T1000 (cell line): Measurements from ENCODE around the gene RASSF10.

Source experiments
- DNase-seq: peaks from one replicate; lab custom pipeline; 2025; ENCODE audit warnings: mixed read lengths; lab: John Stamatoyannopoulos, UW

The RASSF10 gene

GRCh38 chr11:12994476-12994875 is 14.6 kb upstream of the RASSF10 start:
- DNase-seq: no peak

GRCh38 chr11:12995188-12995587 is 13.9 kb upstream of the RASSF10 start:
- DNase-seq: no peak

- DNase-seq: no peak
Measured at GRCh38 chr11:12995823-12996222, 13.3 kb upstream of the RASSF10 start.

- DNase-seq: no peak
Measured at GRCh38 chr11:12997168-12997567, 11.9 kb upstream of the RASSF10 start.

GRCh38 chr11:12998336-12998735 is 10.8 kb upstream of the RASSF10 start:
- DNase-seq: no peak

GRCh38 chr11:12999597-12999996 is 9.5 kb upstream of the RASSF10 start:
- no peak for DNase-seq

GRCh38 chr11:13000116-13000515 is 9.0 kb upstream of the RASSF10 start:
- no peak for DNase-seq

- DNase-seq: no peak
Measured at GRCh38 chr11:13000721-13001120, 8.4 kb upstream of the RASSF10 start.

GRCh38 chr11:13003736-13004493 is 5.2 kb upstream of the RASSF10 start:
- no peak for DNase-seq

GRCh38 chr11:13007182-13008060 is 1.7 kb upstream of the RASSF10 start:
- no peak for DNase-seq

GRCh38 chr11:13008061-13008435 is 1.1 kb upstream of the RASSF10 start:
- DNase-seq: no peak

GRCh38 chr11:13009476-13009920 is 382 bp downstream of the RASSF10 start:
- DNase-seq: no peak

GRCh38 chr11:13009921-13010748 is 1.0 kb downstream of the RASSF10 start:
- DNase-seq: no peak

GRCh38 chr11:13010749-13011465 is 1.8 kb downstream of the RASSF10 start:
- DNase-seq: no peak

GRCh38 chr11:13011466-13012055 is 2.4 kb downstream of the RASSF10 start:
- DNase-seq: no peak

GRCh38 chr11:13012056-13012661 is 3.0 kb downstream of the RASSF10 start:
- no peak for DNase-seq

GRCh38 chr11:13013054-13013488 is 4.0 kb downstream of the RASSF10 start:
- no peak for DNase-seq

- DNase-seq: no peak
Measured at GRCh38 chr11:13015753-13016152, 6.6 kb downstream of the RASSF10 start.

- no peak for DNase-seq
Measured at GRCh38 chr11:13016415-13016814, 7.3 kb downstream of the RASSF10 start.

- DNase-seq: no peak
Measured at GRCh38 chr11:13019313-13019712, 10.2 kb downstream of the RASSF10 start.

GRCh38 chr11:13023423-13023822 is 14.3 kb downstream of the RASSF10 start:
- DNase-seq: no peak
